ENCODE data around the gene LEUTX.
A peak's percentile ranks its signal among the peaks of the same experiment; 100 is the strongest.

Gene LEUTX

DNA sequence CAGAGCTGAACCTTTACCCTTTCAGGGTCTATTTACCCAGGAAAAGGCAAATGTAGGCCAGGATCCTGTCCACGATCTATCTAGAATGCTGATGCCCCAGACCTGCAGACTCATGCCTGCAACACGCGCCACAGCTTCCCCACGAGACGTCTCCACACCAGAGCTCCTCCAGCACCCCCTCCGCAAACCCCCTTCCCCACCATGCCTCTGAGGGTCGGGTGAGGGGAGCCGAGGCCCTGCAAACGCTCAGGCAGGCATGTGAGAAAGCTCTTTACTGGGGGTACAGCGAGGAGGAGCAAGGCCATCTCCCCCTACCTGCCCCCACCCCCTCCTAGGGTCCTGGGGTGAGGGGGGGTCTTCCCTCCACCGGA lies 46.4 kb downstream of the LEUTX start:
- DNase-seq = no peak

- DNase-seq = no peak
Observed at GRCh38 chr19:39825531-39826076, 47.0 kb downstream of the LEUTX start.

DNA sequence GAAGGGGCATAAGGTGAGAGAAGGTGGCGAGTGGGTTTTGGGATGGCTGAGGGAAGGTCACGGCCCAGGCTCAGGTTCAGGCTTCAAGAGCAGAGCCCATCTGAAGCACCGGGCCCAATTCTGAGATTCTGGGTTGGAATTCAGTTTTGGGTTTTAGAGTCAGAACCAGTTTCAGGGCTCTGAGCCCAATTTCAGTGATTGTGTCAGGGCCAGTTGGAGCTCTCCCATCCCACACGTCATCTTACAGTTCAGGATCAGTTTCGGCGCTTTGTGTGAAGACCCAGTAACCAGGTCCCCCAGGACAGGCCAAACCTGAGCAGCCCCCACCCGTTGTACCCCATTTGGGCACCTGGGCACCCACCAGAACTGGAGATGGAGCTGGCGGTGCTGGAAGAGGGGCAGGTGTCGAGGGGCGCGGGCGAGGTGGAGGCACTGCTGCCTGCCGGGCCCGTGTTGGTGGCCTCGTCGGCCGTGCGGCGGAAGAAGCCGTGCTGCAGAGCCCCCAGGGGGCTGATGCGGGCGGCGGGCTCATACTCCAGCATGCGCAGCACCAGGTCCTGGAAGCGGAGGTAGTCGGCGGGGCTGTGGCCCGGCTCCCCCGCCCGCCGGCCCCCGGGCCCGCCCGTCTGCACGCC lies 47.8 kb downstream of the LEUTX start:
- DNase-seq = no peak

DNA sequence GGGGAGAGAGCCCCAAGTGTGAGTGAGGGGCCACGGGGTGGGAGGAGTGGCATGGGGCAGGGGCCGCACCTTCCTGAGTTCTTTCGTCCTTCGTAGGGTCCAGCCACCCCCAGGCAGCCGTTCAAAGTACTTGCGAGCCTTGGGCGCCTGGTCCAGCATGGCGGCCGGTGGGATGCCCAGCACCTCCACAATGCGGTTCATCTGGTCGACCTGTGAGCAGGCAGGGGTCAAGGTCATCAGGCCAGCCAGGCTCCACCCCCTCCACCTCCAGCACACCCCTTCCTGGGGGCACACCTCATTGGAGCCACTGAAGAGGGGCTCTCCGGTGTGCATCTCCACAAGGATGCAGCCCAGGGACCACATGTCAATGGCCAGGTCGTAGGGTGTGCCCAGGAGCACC lies 48.6 kb downstream of the LEUTX start:
- DNase-seq = no peak

DNA sequence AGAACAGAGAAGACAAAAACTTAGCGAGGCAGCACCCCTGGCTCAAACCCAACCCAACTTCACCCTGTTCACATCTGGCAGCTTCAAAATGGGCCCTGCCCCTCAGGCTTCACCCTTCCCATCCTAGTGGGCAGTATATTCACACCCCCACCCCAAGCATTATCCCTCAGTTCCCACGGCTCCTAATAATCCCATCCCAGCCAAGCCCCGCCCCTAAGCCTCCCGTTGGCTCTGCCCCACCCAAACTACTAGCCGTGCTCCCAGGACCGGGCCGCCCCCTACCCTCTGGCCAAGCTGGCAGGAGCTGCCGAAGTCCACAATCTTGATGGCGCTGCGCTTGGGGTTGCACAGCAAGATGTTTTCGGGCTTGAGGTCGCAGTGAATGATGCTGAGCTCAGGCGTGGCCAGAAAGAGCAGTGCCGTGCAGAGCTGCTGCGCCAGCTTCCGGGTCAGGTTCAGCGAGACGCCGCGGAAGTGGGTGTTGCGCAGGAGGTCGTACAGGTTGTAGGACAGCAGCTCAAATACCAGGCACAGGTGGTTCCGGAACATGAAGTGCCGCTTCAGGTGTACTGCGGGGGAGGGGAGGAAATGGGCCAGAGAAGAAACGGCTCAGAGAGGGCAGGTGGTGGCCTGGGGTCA lies 49.5 kb downstream of the LEUTX start:
- DNase-seq = no peak

- no peak for DNase-seq
Observed at GRCh38 chr19:39828654-39829032, 50.0 kb downstream of the LEUTX start.

- DNase-seq = no peak
Observed at GRCh38 chr19:39829702-39830275, 51.1 kb downstream of the LEUTX start.

- DNase-seq = no peak
Observed at GRCh38 chr19:39830406-39830805, 51.8 kb downstream of the LEUTX start.

- DNase-seq = no peak
Observed at GRCh38 chr19:39830847-39831246, 52.2 kb downstream of the LEUTX start.

GRCh38 chr19:39831679-39832078 lies 53.0 kb downstream of the LEUTX start:
- no peak for DNase-seq

DNA sequence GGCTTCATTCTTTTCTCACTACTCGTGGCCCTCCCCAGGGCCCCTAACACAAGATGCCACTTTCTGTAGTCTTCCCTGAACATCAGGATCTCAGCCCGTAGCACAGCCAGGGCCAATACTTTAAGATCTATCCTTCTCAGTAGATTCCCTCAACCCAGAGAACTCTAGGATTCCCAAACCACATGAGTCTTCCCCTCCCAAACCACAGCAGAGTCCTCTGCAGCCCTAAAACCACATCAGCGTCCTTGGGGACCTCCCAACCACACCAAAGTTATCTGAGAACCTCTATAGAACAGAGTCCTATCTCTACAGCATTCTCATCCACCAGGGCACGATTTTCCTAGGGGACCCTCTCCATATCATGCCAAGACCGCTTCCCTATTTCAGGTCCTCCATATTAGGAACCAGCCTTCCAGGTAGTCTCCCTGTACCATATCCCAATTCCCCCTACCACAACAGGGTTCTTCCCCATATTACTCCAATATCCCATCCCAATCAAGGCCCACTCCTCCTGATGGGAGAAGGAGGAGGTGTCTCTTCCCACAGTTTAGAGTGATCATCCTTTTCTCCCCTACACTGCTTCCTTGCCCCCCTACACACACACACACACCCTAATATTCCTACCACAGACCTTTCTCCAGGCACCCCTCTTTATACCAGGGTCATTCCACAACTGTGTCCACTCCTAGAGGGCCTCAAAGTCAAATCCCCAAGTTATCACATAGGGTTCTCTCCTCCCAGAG lies 53.9 kb downstream of the LEUTX start:
- DNase-seq = no peak

- DNase-seq = no peak
Observed at GRCh38 chr19:39833160-39833463, 54.5 kb downstream of the LEUTX start.

DNA sequence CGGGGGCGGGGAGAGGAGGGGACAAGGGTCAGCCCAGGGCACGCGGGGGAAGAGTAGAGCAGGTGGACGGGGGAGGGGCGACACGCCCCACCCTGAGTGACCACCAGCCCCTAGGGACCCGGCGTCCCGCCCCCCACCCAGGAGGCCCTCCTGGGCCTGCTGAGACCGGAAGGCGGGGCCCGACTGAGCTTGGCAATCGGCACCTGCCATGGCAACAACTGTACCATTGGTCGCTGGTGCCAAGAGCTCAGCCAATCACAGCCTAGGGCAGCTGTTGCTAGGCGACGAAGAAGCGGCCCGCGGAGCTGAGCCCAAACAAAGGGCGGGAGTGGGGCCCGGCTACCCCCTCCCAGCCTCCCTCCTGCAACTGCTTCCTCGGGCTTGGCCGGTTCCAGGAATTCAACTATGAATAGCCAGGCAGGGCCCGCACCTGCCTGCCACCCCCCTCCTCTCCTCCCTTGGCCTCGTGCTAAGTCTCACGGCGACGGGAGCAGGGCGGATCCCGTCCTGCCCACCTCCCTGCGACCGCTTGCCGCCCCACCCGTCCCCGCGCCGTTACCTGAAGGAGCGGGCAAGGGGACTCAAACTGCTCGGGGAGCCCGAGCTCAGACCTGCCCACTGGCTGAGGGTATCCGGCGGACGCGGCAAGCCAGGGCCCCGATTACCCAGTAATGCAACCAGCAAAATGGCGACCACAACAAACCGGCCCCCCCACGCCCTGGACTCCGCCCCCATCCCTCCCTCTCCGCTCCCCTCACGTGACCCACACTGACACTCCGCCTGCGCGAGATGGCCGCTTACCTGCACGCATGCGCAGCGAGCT lies 55.0 kb downstream of the LEUTX start, which contains the start of gene DYRK1B:
Gene DYRK1B (minus strand): TSS at position 699 of the 823 bp plus-strand sequence. CDS start 2,295 bp downstream, outside the sequence.
- DNase-seq = peak; percentile 94

DNA sequence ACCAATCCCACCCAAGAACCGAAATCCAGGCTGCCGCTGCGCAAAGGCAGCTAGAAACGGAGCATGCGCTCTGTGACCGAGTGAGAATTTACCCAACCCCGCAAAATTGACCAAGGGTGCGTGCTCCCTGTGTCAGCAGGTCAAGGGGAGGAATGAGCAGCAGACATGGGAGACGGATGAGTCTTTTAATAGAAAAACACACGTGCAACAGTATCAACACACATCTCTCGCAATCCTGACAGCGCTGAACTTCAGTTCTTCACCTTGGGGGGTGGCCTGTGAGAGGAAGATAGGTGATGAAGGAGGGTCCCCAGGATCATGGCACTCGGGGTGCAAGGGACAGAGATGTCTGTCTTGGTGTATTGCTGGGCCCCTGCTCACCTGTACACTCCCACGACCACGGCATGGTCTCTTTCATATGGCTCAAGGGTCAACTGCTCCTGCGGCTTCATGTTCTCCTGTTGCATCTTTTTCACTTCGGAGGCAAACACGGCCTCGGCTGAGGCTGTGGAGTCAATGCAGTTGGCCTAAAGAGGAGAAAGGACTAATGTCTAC lies 55.7 kb downstream of the LEUTX start:
- DNase-seq = no peak

Data from DMS79 (cell line).